ENCODE results near the gene CD200R1L. TPM values are rescaled to one million over a fixed set of nuclear protein-coding genes. Genes with fewer than 3 reads are reported as not detected.

CD200R1L gene
- total and polyA plus RNA-seq, 2 of the 4 experiments (the other 2 are of a cell fraction) = not detected

- in situ Hi-C loops (cut with MboI; ENCODE audit: low sequenced_read_pairs) = loop anchor here (10.0 kb wide), 1 partner anchor 241 kb away; no protein-coding TSS in a partner anchor
Observed at GRCh38 chr3:112815981-112816380, 30.7 kb downstream of the CD200R1L start.

More at GRCh38 chr3:112815981-112816380, 30.7 kb downstream of the CD200R1L start:
- H3K27ac ChIP-seq (ENCODE audit: insufficient read depth, low read length) = peak overlapping the region; percentile 57; the same call in 1 of the 2 replicates
- H3K56ac ChIP-seq (ENCODE audit: extremely low read depth, insufficient read depth, low read length) = 0 out of 2 replicates have a peak overlapping the region, but pooled peaks have one; percentile 43
- peak; percentile 67 for DNase-seq
- H3K4me3 ChIP-seq (ENCODE audit: insufficient read depth, low read depth, low read length) = no peak overlapping the region
- peak overlapping the region; percentile 94 for H2BK120ac ChIP-seq (ENCODE audit: low read depth, low read length)
- peak overlapping the region; percentile 92 for H4K91ac ChIP-seq (ENCODE audit: insufficient read depth, low read depth, low read length)
- peak overlapping the region; percentile 91 for H2BK20ac ChIP-seq (ENCODE audit: low read depth, low read length)
- no peak overlapping the region for H3K4me2 ChIP-seq (ENCODE audit: low read depth, low read length)
- no TSS peak for BruUV-seq (replicated peaks)
- ATAC-seq (ENCODE audit: low read depth) = peak; percentile 16; the same call in 1 of the 2 replicates
- peak overlapping the region; percentile 70 for H2BK5ac ChIP-seq (ENCODE audit: low read depth, low read length, poor library complexity, severe bottlenecking)
- no peaks in the 10 kb centered on the region for H3K36me3 ChIP-seq (ENCODE audit: control insufficient read depth, insufficient read depth, low read length)
- no peak overlapping the region for H2AFZ ChIP-seq (replicated peaks; ENCODE audit: low read length, poor library complexity)
- H3K4me1 ChIP-seq (ENCODE audit: control insufficient read depth, insufficient read depth, low read length) = peaks cover 29% of the 10 kb centered on the region
- dilution Hi-C loops (cut with HindIII; ENCODE audit: low sequenced_read_pairs, unreplicated experiment) = no loop called here
- peak overlapping the region; percentile 91 for H4K5ac ChIP-seq (ENCODE audit: low read depth, low read length)
- no peaks in the 10 kb centered on the region for H3K9me3 ChIP-seq (ENCODE audit: control insufficient read depth, insufficient read depth, low read length)
- no peak overlapping the region for H2AK9ac ChIP-seq (replicated peaks; ENCODE audit: low read depth, low read length, poor library complexity)
- peak overlapping the region; percentile 90 for H2AK5ac ChIP-seq (ENCODE audit: low read depth, low read length)
- H3K27me3 ChIP-seq (ENCODE audit: control insufficient read depth, insufficient read depth, low read length) = no peaks in the 10 kb centered on the region
- no peaks in the 10 kb centered on the region for H3K79me1 ChIP-seq (ENCODE audit: low read depth in 1 of 2, low read length in 2 of 2)
- peak; percentile 62; the same call in 1 of the 2 replicates for TF ChIP-seq CEBPB (IDR thresholded peaks at IDR 0.05; ENCODE audit: low read depth, low read length)
- TF ChIP-seq SMC3 (IDR thresholded peaks at IDR 0.05; ENCODE audit: low read depth, low read length) = no peak
- TF ChIP-seq FOS (IDR thresholded peaks at IDR 0.05; ENCODE audit: low read depth, low read length) = no peak
- H4K8ac ChIP-seq (ENCODE audit: low read depth in 2 of 2, low read length in 2 of 2) = peak overlapping the region; percentile 27 to 69
- H3K18ac ChIP-seq (ENCODE audit: low read depth, low read length) = peak overlapping the region; percentile 94
- intact Hi-C loops (cut with micrococcal nuclease) = loop anchor here (1.0 kb wide), 1 partner anchor 234 kb away; no protein-coding TSS in a partner anchor
- ChIA-PET CTCF (interaction anchor here (3.3 to 5.0 kb wide), 2 partner anchors 82 to 173 kb away, joined by 34 to 35 read pairs; partner anchors contain the start of gene CCDC80), POLR2A (ENCODE audit: unreplicated experiment) (interaction anchor here (0.6 kb wide), 1 partner anchor 174 kb away, joined by 3 read pairs; no protein-coding TSS in a partner anchor)
- H3K14ac ChIP-seq (replicated peaks; ENCODE audit: low read depth, low read length) = peak overlapping the region; percentile 85
- peaks cover 15% of the 10 kb centered on the region for H3K9me1 ChIP-seq (ENCODE audit: insufficient read depth, low read length)
- H4K20me1 ChIP-seq (ENCODE audit: insufficient read depth, low read length) = no peaks in the 10 kb centered on the region
- peak overlapping the region; percentile 82; the same call in 2 of the 3 replicates for H2BK15ac ChIP-seq (ENCODE audit: low read depth, low read length)
- H3K4ac ChIP-seq (ENCODE audit: low read depth, low read length) = peak overlapping the region; percentile 90
- no peak overlapping the region for H3K23ac ChIP-seq (ENCODE audit: low read depth, low read length)
- H3K9ac ChIP-seq (ENCODE audit: low read depth, low read length) = no peak overlapping the region
